GM19324 (cell line): ENCODE results near the gene NKTR.

Source experiments
- ATAC-seq: cut with Tn5 transposase; IDR thresholded peaks from one replicate; pipeline ENCODE4 v1.9.1; 2021; ENCODE audit warnings: mild to moderate bottlenecking, moderate library complexity; ENCODE audit not compliant: unreplicated experiment, low FRiP score

The NKTR gene

GRCh38 chr3:42691816-42692666 lies 91.6 kb downstream of the NKTR start:
- no peak for ATAC-seq

- no peak for ATAC-seq
Observed at GRCh38 chr3:42692667-42693529, 92.4 kb downstream of the NKTR start.

- no peak for ATAC-seq
Observed at GRCh38 chr3:42693530-42693930, 93.0 kb downstream of the NKTR start.

- no peak for ATAC-seq
Observed at GRCh38 chr3:42694366-42694765, 93.9 kb downstream of the NKTR start.

- ATAC-seq, result no peak
Observed at GRCh38 chr3:42696356-42697288, 96.1 kb downstream of the NKTR start.

GRCh38 chr3:42697289-42698051 lies 97.0 kb downstream of the NKTR start:
- no peak for ATAC-seq
